AG10803 (cell line): ENCODE measurements around the gene SPATA32.
A peak's percentile ranks its signal among the peaks of the same experiment; 100 is the strongest.

ENCODE experiments used
- DNase-seq: peaks from one replicate; pipeline ENCODE4 v3.0.0; 2010; ENCODE audit warnings: low read depth
- H3K4me3 ChIP-seq: 2 replicates; pipeline ENCODE4 v1.5.1; 2011; ENCODE audit warnings: mild to moderate bottlenecking, low read length, control low read depth
- CTCF ChIP-seq: conservative IDR thresholded peaks from 2 replicates; pipeline ENCODE4 v1.5.1; 2011; ENCODE audit warnings: mild to moderate bottlenecking, low read length, control low read depth, inconsistent platforms

Gene SPATA32

GRCh38 chr17:45231481-45232116 is 30.3 kb downstream of the SPATA32 start:
- peak; percentile 31 for TF ChIP-seq CTCF
- no peak for DNase-seq

GRCh38 chr17:45230787-45231480 is 31.0 kb downstream of the SPATA32 start:
- H3K4me3 ChIP-seq = no peak overlapping the region
- DNase-seq = peak; percentile 36
- TF ChIP-seq CTCF = no peak

More at GRCh38 chr17:45231481-45232116, 30.3 kb downstream of the SPATA32 start:
- H3K4me3 ChIP-seq = no peak overlapping the region

- DNase-seq = no peak
- no peak for TF ChIP-seq CTCF
- H3K4me3 ChIP-seq = no peak overlapping the region
These were observed 31.5 kb downstream of the SPATA32 start for GRCh38 chr17:45230410-45230786.

GRCh38 chr17:45229681-45230409 is 32.0 kb downstream of the SPATA32 start:
- H3K4me3 ChIP-seq = no peak overlapping the region
- DNase-seq = no peak
- TF ChIP-seq CTCF = no peak

- peak; percentile 90 for DNase-seq
- H3K4me3 ChIP-seq = peak overlapping the region; percentile 24
- no peak for TF ChIP-seq CTCF
These were observed 32.9 kb downstream of the SPATA32 start for GRCh38 chr17:45228763-45229539.

GRCh38 chr17:45227926-45228762 is 33.8 kb downstream of the SPATA32 start:
- H3K4me3 ChIP-seq = no peak overlapping the region
- no peak for TF ChIP-seq CTCF
- DNase-seq = no peak
